IMR-90 (cell line): ENCODE results near the gene ELFN2. TPM values are rescaled to one million over a fixed set of nuclear protein-coding genes. Genes with fewer than 3 reads are reported as not detected.

Source experiments
- ATAC-seq: fragments of 200-7000 bp; cut with Tn5 transposase; 2 replicates; pipeline ENCODE4 v1.9.1; 2020; ENCODE audit warnings: low read depth, mild to moderate bottlenecking, moderate library complexity
- BruUV-seq: library from RNA; stranded (reverse); fragments of 400-500 nt; replicated peaks from 2 replicates; lab custom pipeline; 2021; lab: Mats Ljungman, UMichigan
- CTCF ChIA-PET: fragments of 300-600 bp; formaldehyde crosslinking; extraction: SDS; loops from one replicate; lab custom pipeline; 2021; ENCODE audit warnings: antibody characterized with exemption; lab: Yijun Ruan, JAX
- POLR2A ChIA-PET: fragments of 300-600 bp; sonication (Branson Sonifier 250); formaldehyde crosslinking; loops from one replicate; lab custom pipeline; 2022; ENCODE audit warnings: antibody characterized with exemption; ENCODE audit not compliant: unreplicated experiment; lab: Charles Lee
- DNase-seq: peaks from one replicate; pipeline ENCODE4 v3.0.0; 2013
- H2AFZ ChIP-seq: replicated peaks from 2 replicates; pipeline ENCODE3; 2013; ENCODE audit warnings: low read length, mild to moderate bottlenecking; ENCODE audit not compliant: poor library complexity
- H2AK5ac ChIP-seq: 2 replicates; pipeline ENCODE4 v1.6.1; 2013; ENCODE audit warnings: low read depth, low read length, inconsistent platforms
- H2AK9ac ChIP-seq: replicated peaks from 2 replicates; pipeline ENCODE3; 2013; ENCODE audit warnings: mild to moderate bottlenecking, low read depth, low read length, moderate library complexity; ENCODE audit not compliant: poor library complexity
- H2BK120ac ChIP-seq: 2 replicates; pipeline ENCODE4 v1.6.1; 2013; ENCODE audit warnings: low read depth, low read length, inconsistent platforms
- H2BK15ac ChIP-seq: 3 replicates; pipeline ENCODE4 v1.6.1; 2013; ENCODE audit warnings: low read depth, low read length, inconsistent platforms
- H2BK20ac ChIP-seq: 2 replicates; pipeline ENCODE4 v1.6.1; 2013; ENCODE audit warnings: low read depth, mild to moderate bottlenecking, inconsistent platforms, low read length, moderate library complexity
- H2BK5ac ChIP-seq: 2 replicates; pipeline ENCODE4 v1.6.1; 2013; ENCODE audit warnings: mild to moderate bottlenecking, low read depth, low read length, inconsistent platforms; ENCODE audit not compliant: poor library complexity, severe bottlenecking
- H3K14ac ChIP-seq: replicated peaks from 2 replicates; pipeline ENCODE4 v1.6.1; 2013; ENCODE audit warnings: low read depth, low read length, inconsistent platforms
- H3K18ac ChIP-seq: 2 replicates; pipeline ENCODE4 v1.6.1; 2013; ENCODE audit warnings: low read depth, low read length, control low read depth
- H3K23ac ChIP-seq: 2 replicates; pipeline ENCODE4 v1.6.1; 2013; ENCODE audit warnings: low read depth, low read length, inconsistent platforms
- H3K27ac ChIP-seq: 2 replicates; pipeline ENCODE4 v1.5.1; 2013; ENCODE audit warnings: mild to moderate bottlenecking, control low read depth, low read length; ENCODE audit not compliant: insufficient read depth
- H3K27me3 ChIP-seq: 2 replicates; pipeline ENCODE4 v1.6.1; 2013; ENCODE audit warnings: low read length; ENCODE audit not compliant: control insufficient read depth, insufficient read depth
- H3K36me3 ChIP-seq: 2 replicates; pipeline ENCODE4 v1.6.1; 2013; ENCODE audit warnings: low read length, mixed read lengths; ENCODE audit not compliant: control insufficient read depth, insufficient read depth
- H3K4ac ChIP-seq: 2 replicates; pipeline ENCODE4 v1.6.1; 2013; ENCODE audit warnings: low read depth, low read length, inconsistent platforms
- H3K4me1 ChIP-seq: 2 replicates; pipeline ENCODE4 v1.6.1; 2013; ENCODE audit warnings: low read length, mixed read lengths; ENCODE audit not compliant: control insufficient read depth, insufficient read depth
- H3K4me2 ChIP-seq: 2 replicates; pipeline ENCODE4 v1.6.1; 2013; ENCODE audit warnings: low read depth, mild to moderate bottlenecking, control low read depth, low read length, moderate library complexity
- H3K4me3 ChIP-seq: 2 replicates; pipeline ENCODE4 v1.5.1; 2013; ENCODE audit warnings: low read depth, mild to moderate bottlenecking, control low read depth, low read length, moderate library complexity; ENCODE audit not compliant: insufficient read depth
- H3K56ac ChIP-seq: 2 replicates; pipeline ENCODE4 v1.6.1; 2013; ENCODE audit warnings: low read length, inconsistent platforms; ENCODE audit not compliant: insufficient read depth; ENCODE audit errors: extremely low read depth
- H3K79me1 ChIP-seq, 2 experiments: 2 replicates each; pipeline ENCODE4 v1.6.1; 2013; ENCODE audit warnings: low read length in 2 of 2, inconsistent platforms in 1 of 2, low read depth in 1 of 2
- H3K9ac ChIP-seq: 2 replicates; pipeline ENCODE4 v1.6.1; 2013; ENCODE audit warnings: low read depth, low read length, control low read depth
- H3K9me1 ChIP-seq: 2 replicates; pipeline ENCODE4 v1.6.1; 2013; ENCODE audit warnings: low read length, inconsistent platforms; ENCODE audit not compliant: insufficient read depth
- H3K9me3 ChIP-seq: 2 replicates; pipeline ENCODE4 v1.6.1; 2013; ENCODE audit warnings: low read length; ENCODE audit not compliant: control insufficient read depth, insufficient read depth
- H4K20me1 ChIP-seq: 2 replicates; pipeline ENCODE4 v1.6.1; 2013; ENCODE audit warnings: low read length, inconsistent platforms; ENCODE audit not compliant: insufficient read depth
- H4K5ac ChIP-seq: 2 replicates; pipeline ENCODE4 v1.6.1; 2013; ENCODE audit warnings: mild to moderate bottlenecking, low read depth, low read length, control low read depth
- H4K8ac ChIP-seq, 2 experiments: 2 replicates each; pipeline ENCODE4 v1.6.1; 2013; ENCODE audit warnings: low read depth in 2 of 2, low read length in 2 of 2, control low read depth in 1 of 2, inconsistent platforms in 1 of 2
- H4K91ac ChIP-seq: 2 replicates; pipeline ENCODE4 v1.6.1; 2013; ENCODE audit warnings: low read depth, low read length, inconsistent platforms; ENCODE audit not compliant: insufficient read depth
- MAZ ChIP-seq: IDR thresholded peaks from 2 replicates; pipeline ENCODE4 v1.6.1; 2012; ENCODE audit warnings: low read depth, mild to moderate bottlenecking, low read length, improper control_type of control experiment, moderate library complexity, borderline replicate concordance
- SMC3 ChIP-seq: fragments of 150-350 bp; IDR thresholded peaks from 2 replicates; pipeline ENCODE4 v1.6.1; 2016; ENCODE audit warnings: low read depth, mild to moderate bottlenecking, antibody characterized with exemption, low read length, moderate library complexity
- USF2 ChIP-seq: fragments of 150-350 bp; IDR thresholded peaks from 2 replicates; pipeline ENCODE4 v1.6.1; 2017; ENCODE audit warnings: mild to moderate bottlenecking, antibody characterized with exemption, low read length, low read depth
- WGBS, 2 experiments: methylation state at CpG; one replicate each; pipeline versions ENCODE4 v1.1.5 to v1.1.7; 2013; ENCODE audit warnings: missing lambda C conversion rate in 2 of 2; ENCODE audit not compliant: insufficient read length in 1 of 2; ENCODE audit errors: extremely low coverage in 2 of 2; 5-methylcytosine and 5-hydroxymethylcytosine counted together
- dilution Hi-C: fragments of 300-500 bp; cut with HindIII; formaldehyde crosslinking; loops from one replicate; pipeline ENCODE4 v1.14.3; 2018; ENCODE audit warnings: low sequenced_read_pairs; ENCODE audit not compliant: unreplicated experiment
- in situ Hi-C: fragments of 300-500 bp; cut with MboI; formaldehyde crosslinking; loops from 3 replicates; pipeline ENCODE4 v1.14.3; 2019; ENCODE audit warnings: low sequenced_read_pairs, inconsistent platforms, mixed read lengths
- intact Hi-C: fragments of 100-400 bp; cut with micrococcal nuclease; formaldehyde crosslinking; loops from 2 replicates; pipeline ENCODE4 v1.10.0; 2022
- polyA plus RNA-seq, 3 experiments: library from polyadenylated mRNA; depleted of rRNA; stranded (reverse); fragments of >200 nt; gene quantifications; 2 replicates each; pipeline ENCODE4 v1.2.3, GENCODE V29; 2012; ENCODE audit warnings: low replicate concordance in 1 of 3
- total RNA-seq: library from RNA; depleted of rRNA; stranded (reverse); fragments of >200 nt; gene quantifications from 2 replicates; pipeline ENCODE4 v1.2.3, GENCODE V29; 2012

Gene ELFN2
- total and polyA plus RNA-seq, 2 of the 4 experiments (the other 2 are of a cell fraction): 0.72 to 5.0 TPM

GRCh38 chr22:37445501-37445900 lies 18.2 kb upstream of the ELFN2 start:
- no peak overlapping the region for H2AK5ac ChIP-seq
- H3K9me3 ChIP-seq: peaks cover 9% of the 10 kb centered on the region
- no peak overlapping the region for H3K4me3 ChIP-seq
- H4K91ac ChIP-seq: no peak overlapping the region
- TF ChIP-seq MAZ (no peak), SMC3 (no peak), USF2 (no peak)
- no peak overlapping the region for H3K9ac ChIP-seq
- H3K27ac ChIP-seq: no peak overlapping the region
- H3K56ac ChIP-seq: no peak overlapping the region
- H2AK9ac ChIP-seq: no peak overlapping the region
- H3K18ac ChIP-seq: no peak overlapping the region
- WGBS, 2 experiments: 82% methylated on average over 5 of the region's 9 CpGs; no CpG with 5 or more reads in 1 of the 2 experiments
- H3K14ac ChIP-seq: no peak overlapping the region
- no peak overlapping the region for H4K5ac ChIP-seq
- H4K20me1 ChIP-seq: no peaks in the 10 kb centered on the region
- H3K36me3 ChIP-seq: no peaks in the 10 kb centered on the region
- H2BK20ac ChIP-seq: no peak overlapping the region
- BruUV-seq: no TSS peak
- intact Hi-C loops: no loop called here
- no peak overlapping the region for H3K4me2 ChIP-seq
- in situ Hi-C loops: no loop called here
- H3K4me1 ChIP-seq: no peaks in the 10 kb centered on the region
- no peak overlapping the region for H3K23ac ChIP-seq
- no peaks in the 10 kb centered on the region for H3K79me1 ChIP-seq
- H2BK120ac ChIP-seq: no peak overlapping the region
- ChIA-PET POLR2A (no interaction called here), CTCF (no interaction called here)
- H2AFZ ChIP-seq: no peak overlapping the region
- no peak for ATAC-seq
- DNase-seq: no peak
- no peaks in the 10 kb centered on the region for H3K27me3 ChIP-seq
- dilution Hi-C loops: no loop called here
- no peaks in the 10 kb centered on the region for H3K9me1 ChIP-seq
- H4K8ac ChIP-seq: no peak overlapping the region
- H2BK15ac ChIP-seq: no peak overlapping the region
- H3K4ac ChIP-seq: no peak overlapping the region
- H2BK5ac ChIP-seq: no peak overlapping the region
